ENCODE measurements around the gene TMEM170A. TPM values are rescaled to one million over a fixed set of nuclear protein-coding genes. Genes with fewer than 3 reads are reported as not detected.
"Not testable (repeated sequence)": the region's sequence is repeated elsewhere in the genome, so short reads cannot be mapped to it uniquely, and the experiment has no call there.

Gene TMEM170A
- total RNA-seq, 1 experiment from 2014 or later: 45.6 TPM

DNA sequence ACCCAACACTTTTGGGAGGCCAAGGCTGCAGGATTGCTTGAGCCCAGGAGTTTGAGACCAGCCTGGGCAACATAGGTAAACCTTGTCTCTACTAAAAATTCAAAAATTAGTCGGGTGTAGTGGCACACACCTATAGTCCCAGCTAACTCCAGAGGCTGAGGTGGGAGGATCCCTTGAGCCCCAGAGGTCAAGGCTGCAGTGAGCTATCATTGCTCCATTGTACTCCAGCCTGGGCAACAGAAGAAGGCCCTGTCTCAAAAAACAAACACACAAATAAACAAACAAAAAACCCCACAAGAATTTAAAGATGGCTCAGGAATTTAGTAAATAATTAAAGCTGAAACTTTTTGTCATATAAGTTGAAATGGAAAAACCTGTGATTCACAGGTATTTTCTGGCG is 2.3 kb upstream of the TMEM170A start (continued):
- TF ChIP-seq, protein P1, sequence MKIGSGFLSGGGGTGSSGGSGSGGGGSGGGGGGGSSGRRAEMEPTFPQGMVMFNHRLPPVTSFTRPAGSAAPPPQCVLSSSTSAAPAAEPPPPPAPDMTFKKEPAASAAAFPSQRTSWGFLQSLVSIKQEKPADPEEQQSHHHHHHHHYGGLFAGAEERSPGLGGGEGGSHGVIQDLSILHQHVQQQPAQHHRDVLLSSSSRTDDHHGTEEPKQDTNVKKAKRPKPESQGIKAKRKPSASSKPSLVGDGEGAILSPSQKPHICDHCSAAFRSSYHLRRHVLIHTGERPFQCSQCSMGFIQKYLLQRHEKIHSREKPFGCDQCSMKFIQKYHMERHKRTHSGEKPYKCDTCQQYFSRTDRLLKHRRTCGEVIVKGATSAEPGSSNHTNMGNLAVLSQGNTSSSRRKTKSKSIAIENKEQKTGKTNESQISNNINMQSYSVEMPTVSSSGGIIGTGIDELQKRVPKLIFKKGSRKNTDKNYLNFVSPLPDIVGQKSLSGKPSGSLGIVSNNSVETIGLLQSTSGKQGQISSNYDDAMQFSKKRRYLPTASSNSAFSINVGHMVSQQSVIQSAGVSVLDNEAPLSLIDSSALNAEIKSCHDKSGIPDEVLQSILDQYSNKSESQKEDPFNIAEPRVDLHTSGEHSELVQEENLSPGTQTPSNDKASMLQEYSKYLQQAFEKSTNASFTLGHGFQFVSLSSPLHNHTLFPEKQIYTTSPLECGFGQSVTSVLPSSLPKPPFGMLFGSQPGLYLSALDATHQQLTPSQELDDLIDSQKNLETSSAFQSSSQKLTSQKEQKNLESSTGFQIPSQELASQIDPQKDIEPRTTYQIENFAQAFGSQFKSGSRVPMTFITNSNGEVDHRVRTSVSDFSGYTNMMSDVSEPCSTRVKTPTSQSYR (CRISPR knock-in tag; IDR thresholded peaks at IDR 0.05): no peak
- TF ChIP-seq RELA (CRISPR knock-in tag; IDR thresholded peaks at IDR 0.05; ENCODE audit: borderline replicate concordance) (no peak), CREM (CRISPR knock-in tag; IDR thresholded peaks at IDR 0.05) (no peak), TP53 (CRISPR knock-in tag; IDR thresholded peaks at IDR 0.05) (no peak), ZNF121 (CRISPR knock-in tag; IDR thresholded peaks at IDR 0.05) (no peak), HMGA2 (CRISPR knock-in tag; IDR thresholded peaks at IDR 0.05) (no peak), PRRX2 (CRISPR knock-in tag; IDR thresholded peaks at IDR 0.05) (no peak)
- TF ChIP-seq, protein P2, sequence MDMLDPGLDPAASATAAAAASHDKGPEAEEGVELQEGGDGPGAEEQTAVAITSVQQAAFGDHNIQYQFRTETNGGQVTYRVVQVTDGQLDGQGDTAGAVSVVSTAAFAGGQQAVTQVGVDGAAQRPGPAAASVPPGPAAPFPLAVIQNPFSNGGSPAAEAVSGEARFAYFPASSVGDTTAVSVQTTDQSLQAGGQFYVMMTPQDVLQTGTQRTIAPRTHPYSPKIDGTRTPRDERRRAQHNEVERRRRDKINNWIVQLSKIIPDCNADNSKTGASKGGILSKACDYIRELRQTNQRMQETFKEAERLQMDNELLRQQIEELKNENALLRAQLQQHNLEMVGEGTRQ (CRISPR knock-in tag; IDR thresholded peaks at IDR 0.05): no peak

DNA sequence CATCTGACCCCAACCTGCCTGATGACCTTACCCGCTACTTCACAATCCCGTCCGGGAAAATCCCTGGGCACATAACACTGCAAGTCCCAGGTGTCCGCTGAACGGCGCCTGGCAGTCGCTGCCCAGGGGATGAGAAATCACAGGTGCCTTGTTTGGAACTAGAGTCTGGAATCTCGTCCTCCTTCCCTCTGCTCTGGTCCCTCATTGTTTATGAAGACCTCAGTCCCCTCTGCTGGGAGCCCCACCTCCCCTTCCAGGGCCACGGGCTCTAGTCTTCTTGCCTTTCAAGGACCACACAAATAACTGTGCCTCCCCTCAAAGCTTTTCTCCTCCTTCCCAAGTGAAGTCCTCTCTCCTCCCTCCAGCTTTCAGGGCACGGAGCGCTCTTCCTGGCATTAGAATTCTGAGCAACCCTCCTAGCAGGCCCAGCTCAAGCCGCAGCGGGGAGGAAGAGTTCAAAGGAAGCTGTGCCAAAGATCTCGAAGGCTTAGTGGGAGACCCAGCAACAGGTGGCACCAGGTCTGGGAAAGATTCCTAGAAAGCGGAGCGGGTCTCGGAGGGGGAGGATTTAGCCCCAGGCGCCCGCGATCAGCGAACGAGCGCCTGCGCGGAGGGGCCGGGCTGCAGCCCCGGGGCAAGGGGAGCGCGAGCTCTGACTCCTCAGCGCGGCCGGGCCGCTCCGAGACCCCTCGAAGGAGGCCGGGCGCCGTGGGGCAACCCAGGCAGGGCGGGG is 934 bp downstream of the TMEM170A start:
- Mint-ChIP-seq H3K27ac (peak overlapping the region; percentile 84), H3K4me1 (peaks cover 34% of the 10 kb centered on the region), H3K4me3 (peak overlapping the region; percentile 89)
- DNase-seq (ENCODE audit: low spot score) (peak; percentile 55), ATAC-seq (peak; percentile 5)
- H3K36me3 Mint-ChIP-seq; H3K27me3 Mint-ChIP-seq (ENCODE audit: low read depth); H3K9me3 Mint-ChIP-seq: not testable (repeated sequence)
- POLR2A ChIA-PET: interaction anchor here (0.9 to 1.3 kb wide), 3 partner anchors 30 to 159 kb away, joined by 4 to 10 read pairs (median 4); partner anchors contain the start of genes ADAT1 and CFDP1
- TF ChIP-seq MYBL2 (CRISPR knock-in tag; IDR thresholded peaks at IDR 0.05) (0 out of 2 replicates have a peak, but pooled peaks have one; percentile 11), ELF4 (CRISPR knock-in tag; IDR thresholded peaks at IDR 0.05; ENCODE audit: low read depth) (0 out of 2 replicates have a peak, but pooled peaks have one; percentile 48)
- CTCF ChIA-PET: interaction anchor here (0.7 to 1.3 kb wide), 7 partner anchors 8 to 264 kb away, joined by 3 to 18 read pairs (median 4); no protein-coding TSS in a partner anchor

DNA sequence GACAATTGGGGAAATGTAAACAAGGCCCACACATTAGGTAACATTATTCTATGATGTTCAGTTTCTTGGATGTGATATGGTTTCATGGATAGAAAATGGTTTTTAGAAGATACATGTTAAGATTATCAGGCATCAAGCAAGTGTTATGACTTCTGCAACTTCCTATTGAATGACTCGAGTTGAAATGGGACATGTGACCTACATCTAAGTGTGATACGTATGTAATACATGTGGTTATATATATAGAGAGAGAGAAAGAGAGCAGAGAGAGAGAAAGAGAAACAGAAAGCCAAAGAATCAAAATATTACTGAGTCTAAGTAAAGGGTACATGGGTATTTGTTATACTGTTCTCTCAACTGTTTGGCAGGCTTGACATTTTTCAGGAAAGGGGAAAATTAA is 1.7 kb downstream of the TMEM170A start:
- ChIA-PET POLR2A (no interaction called here), CTCF (no interaction called here)
- Mint-ChIP-seq H3K36me3 (peaks cover 4% of the 10 kb centered on the region), H3K9me3 (no peaks in the 10 kb centered on the region), H3K27me3 (ENCODE audit: low read depth) (no peaks in the 10 kb centered on the region), H3K27ac (peak overlapping the region; percentile 39; the same call in 1 of the 2 replicates), H3K4me3 (peak overlapping the region; percentile 89), H3K4me1 (peaks cover 42% of the 10 kb centered on the region)
- DNase-seq (ENCODE audit: low spot score): no peak
- ATAC-seq: no peak
- TF ChIP-seq, protein P3, sequence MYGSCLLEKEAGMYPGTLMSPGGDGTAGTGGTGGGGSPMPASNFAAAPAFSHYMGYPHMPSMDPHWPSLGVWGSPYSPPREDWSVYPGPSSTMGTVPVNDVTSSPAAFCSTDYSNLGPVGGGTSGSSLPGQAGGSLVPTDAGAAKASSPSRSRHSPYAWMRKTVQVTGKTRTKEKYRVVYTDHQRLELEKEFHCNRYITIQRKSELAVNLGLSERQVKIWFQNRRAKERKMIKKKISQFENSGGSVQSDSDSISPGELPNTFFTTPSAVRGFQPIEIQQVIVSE (CRISPR knock-in tag; IDR thresholded peaks at IDR 0.05; ENCODE audit: borderline replicate concordance): no peak
- TF ChIP-seq ETV6 (CRISPR knock-in tag; IDR thresholded peaks at IDR 0.05) (no peak), CREM (CRISPR knock-in tag; IDR thresholded peaks at IDR 0.05) (no peak), FOXJ3 (CRISPR knock-in tag; IDR thresholded peaks at IDR 0.05; ENCODE audit: borderline replicate concordance) (no peak), ZNF396 (CRISPR knock-in tag; IDR thresholded peaks at IDR 0.05; ENCODE audit: borderline replicate concordance) (no peak), FOXP1 (CRISPR knock-in tag; IDR thresholded peaks at IDR 0.05; ENCODE audit: borderline replicate concordance) (no peak), CBFB (CRISPR knock-in tag; IDR thresholded peaks at IDR 0.05; ENCODE audit: low read depth) (no peak)
- TF ChIP-seq, protein P4, sequence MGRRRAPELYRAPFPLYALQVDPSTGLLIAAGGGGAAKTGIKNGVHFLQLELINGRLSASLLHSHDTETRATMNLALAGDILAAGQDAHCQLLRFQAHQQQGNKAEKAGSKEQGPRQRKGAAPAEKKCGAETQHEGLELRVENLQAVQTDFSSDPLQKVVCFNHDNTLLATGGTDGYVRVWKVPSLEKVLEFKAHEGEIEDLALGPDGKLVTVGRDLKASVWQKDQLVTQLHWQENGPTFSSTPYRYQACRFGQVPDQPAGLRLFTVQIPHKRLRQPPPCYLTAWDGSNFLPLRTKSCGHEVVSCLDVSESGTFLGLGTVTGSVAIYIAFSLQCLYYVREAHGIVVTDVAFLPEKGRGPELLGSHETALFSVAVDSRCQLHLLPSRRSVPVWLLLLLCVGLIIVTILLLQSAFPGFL (CRISPR knock-in tag; IDR thresholded peaks at IDR 0.05; ENCODE audit: borderline replicate concordance): no peak
- TF ChIP-seq, protein P5, sequence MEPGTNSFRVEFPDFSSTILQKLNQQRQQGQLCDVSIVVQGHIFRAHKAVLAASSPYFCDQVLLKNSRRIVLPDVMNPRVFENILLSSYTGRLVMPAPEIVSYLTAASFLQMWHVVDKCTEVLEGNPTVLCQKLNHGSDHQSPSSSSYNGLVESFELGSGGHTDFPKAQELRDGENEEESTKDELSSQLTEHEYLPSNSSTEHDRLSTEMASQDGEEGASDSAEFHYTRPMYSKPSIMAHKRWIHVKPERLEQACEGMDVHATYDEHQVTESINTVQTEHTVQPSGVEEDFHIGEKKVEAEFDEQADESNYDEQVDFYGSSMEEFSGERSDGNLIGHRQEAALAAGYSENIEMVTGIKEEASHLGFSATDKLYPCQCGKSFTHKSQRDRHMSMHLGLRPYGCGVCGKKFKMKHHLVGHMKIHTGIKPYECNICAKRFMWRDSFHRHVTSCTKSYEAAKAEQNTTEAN (CRISPR knock-in tag; IDR thresholded peaks at IDR 0.05): no peak
- TF ChIP-seq, protein P6, sequence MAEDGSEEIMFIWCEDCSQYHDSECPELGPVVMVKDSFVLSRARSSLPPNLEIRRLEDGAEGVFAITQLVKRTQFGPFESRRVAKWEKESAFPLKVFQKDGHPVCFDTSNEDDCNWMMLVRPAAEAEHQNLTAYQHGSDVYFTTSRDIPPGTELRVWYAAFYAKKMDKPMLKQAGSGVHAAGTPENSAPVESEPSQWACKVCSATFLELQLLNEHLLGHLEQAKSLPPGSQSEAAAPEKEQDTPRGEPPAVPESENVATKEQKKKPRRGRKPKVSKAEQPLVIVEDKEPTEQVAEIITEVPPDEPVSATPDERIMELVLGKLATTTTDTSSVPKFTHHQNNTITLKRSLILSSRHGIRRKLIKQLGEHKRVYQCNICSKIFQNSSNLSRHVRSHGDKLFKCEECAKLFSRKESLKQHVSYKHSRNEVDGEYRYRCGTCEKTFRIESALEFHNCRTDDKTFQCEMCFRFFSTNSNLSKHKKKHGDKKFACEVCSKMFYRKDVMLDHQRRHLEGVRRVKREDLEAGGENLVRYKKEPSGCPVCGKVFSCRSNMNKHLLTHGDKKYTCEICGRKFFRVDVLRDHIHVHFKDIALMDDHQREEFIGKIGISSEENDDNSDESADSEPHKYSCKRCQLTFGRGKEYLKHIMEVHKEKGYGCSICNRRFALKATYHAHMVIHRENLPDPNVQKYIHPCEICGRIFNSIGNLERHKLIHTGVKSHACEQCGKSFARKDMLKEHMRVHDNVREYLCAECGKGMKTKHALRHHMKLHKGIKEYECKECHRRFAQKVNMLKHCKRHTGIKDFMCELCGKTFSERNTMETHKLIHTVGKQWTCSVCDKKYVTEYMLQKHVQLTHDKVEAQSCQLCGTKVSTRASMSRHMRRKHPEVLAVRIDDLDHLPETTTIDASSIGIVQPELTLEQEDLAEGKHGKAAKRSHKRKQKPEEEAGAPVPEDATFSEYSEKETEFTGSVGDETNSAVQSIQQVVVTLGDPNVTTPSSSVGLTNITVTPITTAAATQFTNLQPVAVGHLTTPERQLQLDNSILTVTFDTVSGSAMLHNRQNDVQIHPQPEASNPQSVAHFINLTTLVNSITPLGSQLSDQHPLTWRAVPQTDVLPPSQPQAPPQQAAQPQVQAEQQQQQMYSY (CRISPR knock-in tag; IDR thresholded peaks at IDR 0.05): no peak
- TF ChIP-seq, protein P7, sequence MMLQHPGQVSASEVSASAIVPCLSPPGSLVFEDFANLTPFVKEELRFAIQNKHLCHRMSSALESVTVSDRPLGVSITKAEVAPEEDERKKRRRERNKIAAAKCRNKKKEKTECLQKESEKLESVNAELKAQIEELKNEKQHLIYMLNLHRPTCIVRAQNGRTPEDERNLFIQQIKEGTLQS (CRISPR knock-in tag; conservative IDR thresholded peaks at IDR 0.05): no peak

Measured in WTC11 (cell line).